Gastrocnemius medialis (tissue), 4 donors: Measurements from ENCODE around the gene BAIAP2L2. TPM values are rescaled to one million over a fixed set of nuclear protein-coding genes. Genes with fewer than 3 reads are reported as not detected.

Source experiments
- ATAC-seq, 2 donors: fragments of 150-250 bp; one replicate each; pipeline ENCODE4 v1.9.1; 2016
- DNase-seq, 2 donors: peaks; one replicate each; pipeline ENCODE4 v3.0.0-alpha.2; 2019
- H3K27ac ChIP-seq, 4 donors: fragments of 200-600 bp; sonication (generic); 1 replicate in 1 of 4; 2 replicates in 3 of 4; pipeline ENCODE4 v1.5.1; 2016 to 2018; ENCODE audit warnings: mild to moderate bottlenecking in 2 of 4, moderate library complexity in 1 of 4
- H3K27me3 ChIP-seq, 3 donors: fragments of 200-600 bp; sonication (generic) in 2 of 3; 1 replicate in 1 of 3; 2 replicates in 2 of 3; pipeline versions ENCODE4 v1.5.1 to v1.6.0; 2016 to 2019; ENCODE audit warnings: mild to moderate bottlenecking in 1 of 3, moderate library complexity in 1 of 3
- H3K36me3 ChIP-seq, 2 donors: fragments of 200-600 bp; sonication (generic) in 1 of 2; one replicate each; pipeline ENCODE4 v1.5.1; 2017 to 2018
- H3K4me1 ChIP-seq, 2 donors: fragments of 200-600 bp; sonication (generic) in 1 of 2; one replicate each; pipeline ENCODE4 v1.5.1; 2016 to 2017; ENCODE audit warnings: mild to moderate bottlenecking in 2 of 2
- H3K4me3 ChIP-seq, 4 donors: fragments of 200-600 bp; sonication (generic) in 3 of 4; 1 replicate in 1 of 4; 2 replicates in 3 of 4; pipeline ENCODE4 v1.5.1; 2016 to 2019; ENCODE audit warnings: mild to moderate bottlenecking in 2 of 4
- H3K9me3 ChIP-seq, 3 donors: fragments of 200-600 bp; sonication (generic) in 2 of 3; 1 replicate in 1 of 3; 2 replicates in 2 of 3; pipeline ENCODE4 v1.5.1; 2016 to 2019
- CTCF ChIP-seq, 5 experiments: fragments of 450-650 bp in 3 of 5; fragments of 200-600 bp in 2 of 5; sonication (generic) in 2 of 5; IDR thresholded peaks in 4 of 5; conservative IDR thresholded peaks in 1 of 5; 1 replicate in 4 of 5; 2 replicates in 1 of 5; pipeline ENCODE4 v1.5.1; 2016 to 2019; ENCODE audit warnings: antibody characterized with exemption in 5 of 5, mild to moderate bottlenecking in 3 of 5, moderate library complexity in 3 of 5
- POLR2A ChIP-seq, 2 donors: fragments of 450-650 bp; IDR thresholded peaks; one replicate each; pipeline ENCODE4 v1.6.1; 2017; ENCODE audit warnings: antibody characterized with exemption in 2 of 2, mild to moderate bottlenecking in 2 of 2, moderate library complexity in 2 of 2
- in situ Hi-C, 4 donors: fragments of 200-750 bp; cut with MboI; loops; one replicate each; pipeline versions ENCODE4 v1.15.0 to v1.8.0; 2017; ENCODE audit warnings: low sequenced_read_pairs in 4 of 4
- intact Hi-C: fragments of 100-400 bp; cut with DNase I; formaldehyde crosslinking; loops from one replicate; pipeline ENCODE4 v1.15.1; 2023; ENCODE audit warnings: low total_unique reads
- total RNA-seq, 4 donors: library from RNA; depleted of rRNA; stranded (reverse); fragments of >200 nt; gene quantifications; one replicate each; pipeline versions ENCODE4 v1.1.0 to v1.2.3, GENCODE V29; 2016

BAIAP2L2 gene
- total RNA-seq, 4 donors from 2014 or later = 0.16 to 1.7 (median 0.72) TPM; not detected in 1

- H3K4me3 ChIP-seq = peak overlapping the region in 3 of 4 donors; percentile 37 to 51 (median 50)
- H3K36me3 ChIP-seq = no peaks in the 10 kb centered on the region
- peaks cover 15 to 20% (median 17%) of the 10 kb centered on the region in 3 donors for H3K27me3 ChIP-seq
- no peaks in the 10 kb centered on the region for H3K9me3 ChIP-seq
- no peak overlapping the region for H3K27ac ChIP-seq
- TF ChIP-seq POLR2A (IDR thresholded peaks at IDR 0.05) (no peak), CTCF (IDR thresholded peaks at IDR 0.05 in 4 of 5, conservative IDR thresholded peaks at IDR 0.05 in 1 of 5) (no peak)
- DNase-seq = no peak
- H3K4me1 ChIP-seq = peaks cover 11 to 15% of the 10 kb centered on the region in 2 donors
- ATAC-seq = no peak
- in situ Hi-C loops (no loop called here), intact Hi-C loops (no loop called here)
These were observed 28.3 kb downstream of the BAIAP2L2 start for GRCh38 chr22:38081941-38082828.

GRCh38 chr22:38081636-38081940, 28.9 kb downstream of the BAIAP2L2 start:
- Histone ChIP-seq H3K27ac (no peak overlapping the region), H3K36me3 (no peaks in the 10 kb centered on the region), H3K4me1 (peaks cover 11 to 15% of the 10 kb centered on the region in 2 donors), H3K9me3 (no peaks in the 10 kb centered on the region), H3K4me3 (peak overlapping the region; percentile 31 to 51 (median 44)), H3K27me3 (peaks cover 15 to 20% (median 17%) of the 10 kb centered on the region in 3 donors)
- intact Hi-C loops (no loop called here), in situ Hi-C loops (no loop called here)
- DNase-seq (no peak), ATAC-seq (no peak)
- no peak for TF ChIP-seq POLR2A (IDR thresholded peaks at IDR 0.05)
- TF ChIP-seq CTCF (IDR thresholded peaks at IDR 0.05 in 4 of 5, conservative IDR thresholded peaks at IDR 0.05 in 1 of 5) = no peak

- Histone ChIP-seq H3K36me3 (no peaks in the 10 kb centered on the region), H3K27me3 (peaks cover 15 to 20% (median 17%) of the 10 kb centered on the region in 3 donors), H3K4me3 (peak overlapping the region; percentile 37 to 55 (median 52)), H3K9me3 (no peaks in the 10 kb centered on the region), H3K27ac (no peak overlapping the region), H3K4me1 (peaks cover 11 to 15% of the 10 kb centered on the region in 2 donors)
- intact Hi-C loops (no loop called here), in situ Hi-C loops (no loop called here)
- DNase-seq = no peak
- no peak for TF ChIP-seq POLR2A (IDR thresholded peaks at IDR 0.05)
- TF ChIP-seq CTCF (IDR thresholded peaks at IDR 0.05 in 4 of 5, conservative IDR thresholded peaks at IDR 0.05 in 1 of 5) = no peak
- peak; percentile 51 to 68 for ATAC-seq
These were observed 29.4 kb downstream of the BAIAP2L2 start for GRCh38 chr22:38080850-38081635.

- no peak overlapping the region for H3K27ac ChIP-seq
- H3K9me3 ChIP-seq = no peaks in the 10 kb centered on the region
- DNase-seq (no peak), ATAC-seq (peak; percentile 6 to 10)
- intact Hi-C loops (no loop called here), in situ Hi-C loops (no loop called here)
- TF ChIP-seq POLR2A (IDR thresholded peaks at IDR 0.05) = no peak
- no peak for TF ChIP-seq CTCF (IDR thresholded peaks at IDR 0.05 in 4 of 5, conservative IDR thresholded peaks at IDR 0.05 in 1 of 5)
- H3K4me3 ChIP-seq = peak overlapping the region in 3 of 4 donors; percentile 37 to 55 (median 50)
- H3K36me3 ChIP-seq = no peaks in the 10 kb centered on the region
- peaks cover 11 to 15% of the 10 kb centered on the region in 2 donors for H3K4me1 ChIP-seq
- H3K27me3 ChIP-seq = peaks cover 15 to 20% (median 17%) of the 10 kb centered on the region in 3 donors
These were observed 30.0 kb downstream of the BAIAP2L2 start for GRCh38 chr22:38080474-38080849.
